Neural cell (in vitro differentiated cells): ENCODE results near the gene ITGA4. TPM values are rescaled to one million over a fixed set of nuclear protein-coding genes. Genes with fewer than 3 reads are reported as not detected.

Experiments used
- H2AFZ ChIP-seq: fragments of 200-600, 300-800 bp; sonication (generic), shearing (Covaris generic); 2 replicates; pipeline ENCODE4 v1.6.0; 2014; ENCODE audit warnings: low read depth, mild to moderate bottlenecking, antibody characterized with exemption, low read length, moderate library complexity
- H3F3A ChIP-seq: fragments of 200-600 bp; shearing (Covaris generic); 2 replicates; pipeline ENCODE4 v1.6.1; 2016; ENCODE audit warnings: mild to moderate bottlenecking, moderate library complexity, mixed read lengths, antibody characterized with exemption, low read length; ENCODE audit not compliant: insufficient read depth, poor library complexity, severe bottlenecking
- H3K27ac ChIP-seq: fragments of 200-600, 300-800 bp; sonication (generic), shearing (Covaris generic); 2 replicates; pipeline ENCODE4 v1.5.1; 2014; ENCODE audit warnings: mild to moderate bottlenecking, low read length, moderate library complexity
- H3K27me3 ChIP-seq: fragments of 300-800, 200-600 bp; sonication (generic), shearing (Covaris generic); 2 replicates; pipeline ENCODE4 v1.6.0; 2014; ENCODE audit warnings: mild to moderate bottlenecking, low read depth, low read length, moderate library complexity; ENCODE audit not compliant: insufficient read depth
- H3K36me3 ChIP-seq: fragments of 300-800, 200-600 bp; sonication (generic), shearing (Covaris generic); 2 replicates; pipeline ENCODE4 v1.5.1; 2014; ENCODE audit warnings: mild to moderate bottlenecking, antibody characterized with exemption, low read length, moderate library complexity; ENCODE audit not compliant: insufficient read depth
- H3K4me2 ChIP-seq: fragments of 300-800, 200-600 bp; sonication (generic), shearing (Covaris generic); 2 replicates; pipeline ENCODE4 v1.6.0; 2014; ENCODE audit warnings: mild to moderate bottlenecking, low read length
- H3K4me3 ChIP-seq: fragments of 300-800, 200-600 bp; sonication (generic), shearing (Covaris generic); 2 replicates; pipeline ENCODE4 v1.5.1; 2014; ENCODE audit warnings: mild to moderate bottlenecking, low read length, moderate library complexity
- H3K79me2 ChIP-seq: fragments of 200-600 bp; shearing (Covaris generic); replicated peaks from 2 replicates; pipeline ENCODE4 v1.6.0; 2014; ENCODE audit warnings: mild to moderate bottlenecking, low read length, moderate library complexity; ENCODE audit not compliant: insufficient read depth
- H3K9ac ChIP-seq: fragments of 300-800, 200-600 bp; sonication (generic), shearing (Covaris generic); 2 replicates; pipeline ENCODE4 v1.6.1; 2016; ENCODE audit warnings: mild to moderate bottlenecking, low read length, mixed read lengths
- H3K9me2 ChIP-seq: fragments of 200-600 bp; shearing (Covaris generic); 2 replicates; pipeline ENCODE4 v1.6.1; 2016; ENCODE audit warnings: mild to moderate bottlenecking, low read length, mixed read lengths; ENCODE audit not compliant: insufficient read depth
- H3K9me3 ChIP-seq: fragments of 200-600, 300-800 bp; sonication (generic), shearing (Covaris generic); 2 replicates; pipeline ENCODE4 v1.6.1; 2016; ENCODE audit warnings: mild to moderate bottlenecking, mixed run types, low read length, moderate library complexity, mixed read lengths
- H4K20me1 ChIP-seq: fragments of 200-600 bp; shearing (Covaris generic); 2 replicates; pipeline ENCODE4 v1.6.1; 2016; ENCODE audit warnings: mild to moderate bottlenecking, mixed run types; ENCODE audit not compliant: insufficient read depth
- EP300 ChIP-seq: fragments of 450-650 bp; conservative IDR thresholded peaks from 2 replicates; pipeline ENCODE4 v1.6.1; 2014; ENCODE audit warnings: antibody characterized with exemption, mild to moderate bottlenecking, moderate library complexity; ENCODE audit not compliant: poor library complexity, severe bottlenecking
- EZH2 ChIP-seq: fragments of 200-600, 300-800 bp; shearing (Covaris generic), sonication (generic); IDR thresholded peaks from 2 replicates; pipeline ENCODE4 v1.6.1; 2014; ENCODE audit warnings: antibody characterized with exemption, low read length, borderline replicate concordance, mild to moderate bottlenecking; ENCODE audit not compliant: insufficient read depth, poor library complexity, severe bottlenecking
- MXI1 ChIP-seq: fragments of 450-650 bp; conservative IDR thresholded peaks from 2 replicates; pipeline ENCODE4 v1.6.1; 2014; ENCODE audit warnings: antibody characterized with exemption, mild to moderate bottlenecking; ENCODE audit not compliant: poor library complexity, severe bottlenecking
- POLR2AphosphoS5 ChIP-seq: IDR thresholded peaks from 2 replicates; pipeline ENCODE4 v1.6.1; 2012
- RAD21 ChIP-seq: fragments of 450-650 bp; conservative IDR thresholded peaks from 2 replicates; pipeline ENCODE4 v1.6.1; 2014; ENCODE audit warnings: antibody characterized with exemption, mild to moderate bottlenecking, moderate library complexity
- SMC3 ChIP-seq: fragments of 450-650 bp; conservative IDR thresholded peaks from 2 replicates; pipeline ENCODE4 v1.6.1; 2014; ENCODE audit warnings: antibody characterized with exemption, mild to moderate bottlenecking, moderate library complexity; ENCODE audit not compliant: poor library complexity
- TAF1 ChIP-seq: IDR thresholded peaks from 2 replicates; pipeline ENCODE4 v1.6.1; 2012; ENCODE audit warnings: low read depth
- polyA plus RNA-seq: library from polyadenylated mRNA; depleted of rRNA; stranded (reverse); fragments of >200 nt; gene quantifications from 2 replicates; pipeline ENCODE4 v1.2.3, GENCODE V29; 2014
- TF ChIP-seq, protein P1 (sequence below): IDR thresholded peaks from 2 replicates; pipeline ENCODE4 v1.6.1; 2012; ENCODE audit warnings: borderline replicate concordance
- TF ChIP-seq, protein P2 (sequence below): fragments of 450-650 bp; IDR thresholded peaks from 2 replicates; pipeline ENCODE4 v1.5.1; 2014; ENCODE audit warnings: antibody characterized with exemption, mild to moderate bottlenecking, moderate library complexity; ENCODE audit not compliant: poor library complexity, severe bottlenecking

The ITGA4 gene
- polyA plus RNA-seq, 1 donor from 2014 or later = 0.40 TPM

DNA sequence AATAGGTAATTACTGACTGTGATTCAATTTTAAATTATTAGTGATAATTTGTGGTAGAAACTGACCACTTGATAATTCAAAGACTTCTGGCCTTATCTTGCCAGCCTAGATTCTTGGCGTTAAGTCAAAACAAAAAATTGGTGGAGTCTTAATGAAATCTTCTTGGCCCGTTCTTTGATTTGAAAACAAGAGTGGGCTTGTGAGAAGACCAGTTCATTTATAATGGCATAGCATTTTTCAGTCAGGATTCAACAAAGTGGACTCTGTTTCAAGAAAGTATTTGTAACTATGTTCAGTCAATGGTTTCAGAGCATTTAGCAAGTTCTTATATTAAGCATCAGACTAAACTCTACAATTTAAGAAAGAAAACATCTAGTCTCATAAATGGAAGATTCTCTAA lies 26.0 kb downstream of the ITGA4 start:
- no peaks in the 10 kb centered on the region for H4K20me1 ChIP-seq
- H3K4me2 ChIP-seq = no peak overlapping the region
- H3K27ac ChIP-seq = no peak overlapping the region
- TF ChIP-seq RAD21 (no peak), POLR2AphosphoS5 (no peak), SMC3 (no peak)
- TF ChIP-seq, protein P1, sequence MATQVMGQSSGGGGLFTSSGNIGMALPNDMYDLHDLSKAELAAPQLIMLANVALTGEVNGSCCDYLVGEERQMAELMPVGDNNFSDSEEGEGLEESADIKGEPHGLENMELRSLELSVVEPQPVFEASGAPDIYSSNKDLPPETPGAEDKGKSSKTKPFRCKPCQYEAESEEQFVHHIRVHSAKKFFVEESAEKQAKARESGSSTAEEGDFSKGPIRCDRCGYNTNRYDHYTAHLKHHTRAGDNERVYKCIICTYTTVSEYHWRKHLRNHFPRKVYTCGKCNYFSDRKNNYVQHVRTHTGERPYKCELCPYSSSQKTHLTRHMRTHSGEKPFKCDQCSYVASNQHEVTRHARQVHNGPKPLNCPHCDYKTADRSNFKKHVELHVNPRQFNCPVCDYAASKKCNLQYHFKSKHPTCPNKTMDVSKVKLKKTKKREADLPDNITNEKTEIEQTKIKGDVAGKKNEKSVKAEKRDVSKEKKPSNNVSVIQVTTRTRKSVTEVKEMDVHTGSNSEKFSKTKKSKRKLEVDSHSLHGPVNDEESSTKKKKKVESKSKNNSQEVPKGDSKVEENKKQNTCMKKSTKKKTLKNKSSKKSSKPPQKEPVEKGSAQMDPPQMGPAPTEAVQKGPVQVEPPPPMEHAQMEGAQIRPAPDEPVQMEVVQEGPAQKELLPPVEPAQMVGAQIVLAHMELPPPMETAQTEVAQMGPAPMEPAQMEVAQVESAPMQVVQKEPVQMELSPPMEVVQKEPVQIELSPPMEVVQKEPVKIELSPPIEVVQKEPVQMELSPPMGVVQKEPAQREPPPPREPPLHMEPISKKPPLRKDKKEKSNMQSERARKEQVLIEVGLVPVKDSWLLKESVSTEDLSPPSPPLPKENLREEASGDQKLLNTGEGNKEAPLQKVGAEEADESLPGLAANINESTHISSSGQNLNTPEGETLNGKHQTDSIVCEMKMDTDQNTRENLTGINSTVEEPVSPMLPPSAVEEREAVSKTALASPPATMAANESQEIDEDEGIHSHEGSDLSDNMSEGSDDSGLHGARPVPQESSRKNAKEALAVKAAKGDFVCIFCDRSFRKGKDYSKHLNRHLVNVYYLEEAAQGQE = no peak
- TF ChIP-seq, protein P2, sequence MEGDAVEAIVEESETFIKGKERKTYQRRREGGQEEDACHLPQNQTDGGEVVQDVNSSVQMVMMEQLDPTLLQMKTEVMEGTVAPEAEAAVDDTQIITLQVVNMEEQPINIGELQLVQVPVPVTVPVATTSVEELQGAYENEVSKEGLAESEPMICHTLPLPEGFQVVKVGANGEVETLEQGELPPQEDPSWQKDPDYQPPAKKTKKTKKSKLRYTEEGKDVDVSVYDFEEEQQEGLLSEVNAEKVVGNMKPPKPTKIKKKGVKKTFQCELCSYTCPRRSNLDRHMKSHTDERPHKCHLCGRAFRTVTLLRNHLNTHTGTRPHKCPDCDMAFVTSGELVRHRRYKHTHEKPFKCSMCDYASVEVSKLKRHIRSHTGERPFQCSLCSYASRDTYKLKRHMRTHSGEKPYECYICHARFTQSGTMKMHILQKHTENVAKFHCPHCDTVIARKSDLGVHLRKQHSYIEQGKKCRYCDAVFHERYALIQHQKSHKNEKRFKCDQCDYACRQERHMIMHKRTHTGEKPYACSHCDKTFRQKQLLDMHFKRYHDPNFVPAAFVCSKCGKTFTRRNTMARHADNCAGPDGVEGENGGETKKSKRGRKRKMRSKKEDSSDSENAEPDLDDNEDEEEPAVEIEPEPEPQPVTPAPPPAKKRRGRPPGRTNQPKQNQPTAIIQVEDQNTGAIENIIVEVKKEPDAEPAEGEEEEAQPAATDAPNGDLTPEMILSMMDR = no peak
- no peak overlapping the region for H3K9ac ChIP-seq
- H3K36me3 ChIP-seq = no peaks in the 10 kb centered on the region
- H3K27me3 ChIP-seq = no peaks in the 10 kb centered on the region
- H3K4me3 ChIP-seq = no peak overlapping the region
- no peaks in the 10 kb centered on the region for H3K9me2 ChIP-seq
- no peak overlapping the region for H2AFZ ChIP-seq
- H3F3A ChIP-seq = no peaks in the 10 kb centered on the region
- no peaks in the 10 kb centered on the region for H3K9me3 ChIP-seq
- H3K79me2 ChIP-seq = no peaks in the 10 kb centered on the region

DNA sequence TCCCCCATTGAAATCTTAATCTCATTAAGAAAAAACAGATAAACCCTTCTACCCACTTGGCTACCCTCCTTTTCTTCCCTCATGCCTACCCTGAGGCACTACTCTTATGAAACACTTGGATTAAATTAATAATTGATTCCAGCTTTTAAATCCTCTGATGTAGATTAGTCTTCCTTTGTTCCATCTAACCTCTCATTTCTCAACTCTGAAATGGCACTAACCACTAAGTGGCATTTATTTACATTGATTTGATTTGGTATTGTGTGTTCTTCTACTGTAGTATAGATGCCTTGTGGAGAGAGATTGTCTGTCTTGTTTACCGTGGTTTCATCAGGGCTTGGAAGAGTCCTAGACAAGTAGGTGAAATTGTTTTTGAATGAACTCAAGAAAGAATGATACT lies 26.7 kb downstream of the ITGA4 start:
- H2AFZ ChIP-seq = no peak overlapping the region
- no peaks in the 10 kb centered on the region for H3K9me2 ChIP-seq
- no peaks in the 10 kb centered on the region for H4K20me1 ChIP-seq
- no peaks in the 10 kb centered on the region for H3K9me3 ChIP-seq
- no peaks in the 10 kb centered on the region for H3K79me2 ChIP-seq
- no peak overlapping the region for H3K27ac ChIP-seq
- H3K4me3 ChIP-seq = no peak overlapping the region
- TF ChIP-seq RAD21 = no peak
- TF ChIP-seq, protein P1 = no peak
- no peak for TF ChIP-seq POLR2AphosphoS5
- no peak for TF ChIP-seq EP300
- no peak for TF ChIP-seq MXI1
- TF ChIP-seq, protein P2 = no peak
- TF ChIP-seq TAF1 = no peak
- no peak for TF ChIP-seq SMC3
- TF ChIP-seq EZH2 = no peak
- no peak overlapping the region for H3K9ac ChIP-seq
- H3K27me3 ChIP-seq = no peaks in the 10 kb centered on the region
- H3F3A ChIP-seq = no peaks in the 10 kb centered on the region
- no peaks in the 10 kb centered on the region for H3K36me3 ChIP-seq
- no peak overlapping the region for H3K4me2 ChIP-seq
